GM19025 (cell line): ENCODE data around the gene LMO3.

Experiments used
- ATAC-seq: cut with Tn5 transposase; IDR thresholded peaks from one replicate; pipeline ENCODE4 v1.9.1; 2021; ENCODE audit warnings: mild to moderate bottlenecking, low read depth, moderate library complexity; ENCODE audit not compliant: unreplicated experiment

Gene LMO3

DNA sequence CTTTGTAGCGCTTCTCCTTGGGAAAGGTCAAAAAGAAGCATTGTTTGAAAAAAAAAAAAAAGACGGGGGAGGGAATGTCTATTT is at the start of gene LMO3:
Gene LMO3, minus strand, starts transcription at position 46 of the 84 bp plus-strand sequence. CDS start 5,302 bp downstream, outside the sequence.
- no peak for ATAC-seq

DNA sequence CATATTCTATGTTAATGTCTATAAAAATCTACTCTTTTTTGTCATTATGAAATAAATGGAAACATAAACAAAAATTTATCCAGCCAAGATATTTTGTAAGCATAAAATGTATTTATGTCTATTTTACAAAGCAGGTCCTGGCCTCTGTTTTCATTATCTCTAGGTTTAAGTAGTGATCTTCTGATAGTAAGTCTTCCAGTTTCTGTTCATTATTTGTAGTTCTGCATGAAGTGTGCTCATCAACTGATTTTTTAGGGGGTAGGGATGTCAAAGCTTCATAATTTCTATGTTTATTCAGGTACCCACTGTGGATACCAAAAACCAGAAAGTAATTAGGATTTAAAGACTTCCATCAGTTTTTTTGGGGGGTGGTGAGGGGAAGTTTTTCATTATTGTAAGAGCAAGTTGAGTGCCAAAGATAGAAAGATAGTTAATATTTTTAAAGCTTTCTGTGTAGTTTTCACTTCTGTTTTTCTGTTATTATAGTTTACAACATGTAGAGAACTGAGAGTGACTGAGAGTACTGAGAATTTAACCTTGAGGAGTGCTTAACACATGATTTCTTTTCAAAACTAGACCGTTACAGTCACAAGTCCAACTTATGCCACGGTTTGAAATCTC is 30.6 kb upstream of the LMO3 start:
- ATAC-seq: peak; percentile 88

DNA sequence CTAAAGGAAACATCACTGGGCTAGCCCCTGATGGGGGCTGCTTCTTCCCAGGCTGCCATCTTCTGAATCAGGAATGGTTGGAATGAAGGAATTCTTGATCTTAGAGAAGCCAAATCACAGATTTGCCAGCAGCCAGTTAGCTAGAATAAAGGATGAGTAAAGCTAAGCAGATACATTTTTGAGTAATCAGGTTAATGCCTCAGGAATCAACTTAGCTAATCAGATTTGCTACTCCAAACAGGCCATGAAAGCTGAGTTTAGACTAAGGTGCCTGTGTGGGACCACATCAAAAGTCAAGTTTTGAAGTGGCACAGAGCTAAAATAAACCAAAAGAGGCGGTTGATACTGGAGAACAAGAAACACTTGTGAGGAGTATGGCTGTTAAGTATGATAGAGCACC is 28.8 kb upstream of the LMO3 start:
- ATAC-seq: no peak

DNA sequence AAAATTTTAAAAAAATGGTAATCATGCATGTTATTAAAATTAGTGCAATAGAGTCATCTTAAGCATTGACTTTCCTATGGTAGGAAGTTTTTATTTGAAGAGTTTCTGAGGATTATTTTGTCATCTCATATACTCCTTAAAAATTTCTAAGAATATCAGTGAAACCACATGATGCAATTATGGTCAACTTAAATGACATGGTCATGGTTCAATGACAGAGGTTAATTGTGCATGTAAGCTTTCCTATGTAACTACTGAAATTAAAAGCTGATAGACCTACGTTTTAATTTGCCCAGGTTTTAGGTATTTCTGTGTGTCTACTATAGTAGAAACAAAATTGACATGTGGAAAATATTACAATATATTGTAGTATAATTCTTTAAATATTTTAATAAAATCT is 21.0 kb upstream of the LMO3 start:
- no peak for ATAC-seq

DNA sequence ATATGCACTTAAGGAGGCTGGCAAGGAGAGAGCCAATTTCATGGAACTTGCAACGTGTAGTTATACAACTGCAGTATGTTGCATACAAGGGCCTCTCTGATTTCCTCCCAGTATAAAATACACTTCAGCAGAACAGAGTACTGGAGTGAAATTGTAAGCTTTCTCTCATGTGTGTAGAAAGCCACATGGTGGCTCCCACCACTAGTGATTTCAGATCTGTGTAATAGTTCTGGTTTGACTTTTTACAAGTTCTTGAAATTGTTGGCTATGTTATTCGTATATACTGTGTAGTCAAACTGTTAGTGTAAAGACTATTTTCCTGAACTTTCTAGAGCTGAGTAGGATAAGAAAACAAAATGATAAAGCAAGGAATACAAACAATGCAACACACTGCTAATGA is 16.4 kb upstream of the LMO3 start:
- ATAC-seq: no peak

DNA sequence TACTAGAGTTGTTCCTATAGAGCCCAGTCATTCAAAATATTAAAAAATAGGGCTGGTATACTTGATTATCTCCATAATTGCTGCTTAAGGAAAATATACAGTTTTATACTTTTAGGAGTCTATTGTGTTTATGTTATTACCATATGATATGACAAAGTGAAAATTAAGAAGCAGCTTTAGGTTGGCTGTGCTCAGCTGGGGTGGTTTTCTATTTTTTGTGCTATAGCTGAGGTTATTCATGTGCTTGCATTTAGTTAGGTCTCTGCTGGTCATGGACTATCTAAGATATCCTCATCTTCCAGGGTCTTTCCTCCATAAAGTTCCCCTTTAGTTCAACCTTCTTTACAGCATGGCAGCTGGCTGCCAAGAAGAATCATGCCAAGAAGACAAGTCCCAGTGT is 13.6 kb upstream of the LMO3 start:
- ATAC-seq: no peak

DNA sequence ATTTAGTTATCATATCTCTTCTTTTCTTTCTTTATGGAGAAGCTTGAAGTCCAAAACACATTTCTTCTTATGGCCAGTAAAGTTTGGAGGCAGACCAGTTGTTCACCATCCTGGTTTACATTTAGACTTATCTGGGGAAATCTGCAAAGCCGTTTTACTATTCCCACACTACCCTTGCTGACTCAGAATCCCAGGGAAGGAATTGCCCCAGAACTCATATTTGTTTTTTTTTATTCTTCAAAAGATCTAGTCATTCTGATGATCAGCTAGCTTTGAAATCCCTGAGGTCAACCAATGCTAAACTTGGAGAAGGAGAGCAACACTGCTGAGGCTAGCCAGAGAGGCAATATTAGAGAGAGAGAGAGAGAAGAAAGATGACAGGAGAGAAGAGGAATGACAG is 12.3 kb upstream of the LMO3 start:
- no peak for ATAC-seq

DNA sequence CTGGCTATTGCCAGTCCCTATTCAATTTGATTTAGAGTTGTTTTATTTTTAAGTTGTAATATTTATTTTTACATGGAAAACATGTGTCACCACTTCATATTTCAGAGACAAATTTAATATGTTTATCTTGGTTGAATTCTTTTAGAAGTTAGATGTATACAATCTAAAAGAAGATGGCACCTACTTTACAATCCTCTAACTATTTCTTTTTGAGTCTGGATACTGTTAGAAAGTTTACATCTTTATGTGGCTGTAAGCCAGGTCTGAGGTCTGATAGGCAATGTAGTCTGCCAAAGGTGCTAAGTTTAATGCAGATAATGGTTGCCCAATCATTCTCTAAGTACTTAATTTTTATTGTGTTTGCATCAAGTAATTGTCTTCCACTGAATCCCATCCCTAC is 7.2 kb upstream of the LMO3 start:
- no peak for ATAC-seq

DNA sequence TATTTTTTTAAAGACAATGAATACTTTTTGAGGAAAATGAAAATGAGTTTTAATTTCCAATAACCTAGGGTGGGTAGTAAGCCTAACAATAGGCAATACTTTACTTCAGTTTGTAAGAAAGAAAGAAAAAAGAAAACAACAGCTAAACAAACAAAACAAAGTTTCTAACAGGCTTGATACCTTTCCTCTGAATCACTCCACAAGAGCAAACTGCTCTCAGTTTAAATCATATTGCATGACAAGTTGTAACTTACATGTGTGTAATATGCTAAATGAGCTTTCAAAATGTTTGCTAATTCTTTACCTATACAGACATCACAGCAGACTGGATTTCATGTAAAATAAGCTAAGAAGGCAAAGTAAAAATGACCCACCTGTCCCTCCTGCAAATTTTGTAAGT is 6.7 kb upstream of the LMO3 start:
- ATAC-seq: no peak

DNA sequence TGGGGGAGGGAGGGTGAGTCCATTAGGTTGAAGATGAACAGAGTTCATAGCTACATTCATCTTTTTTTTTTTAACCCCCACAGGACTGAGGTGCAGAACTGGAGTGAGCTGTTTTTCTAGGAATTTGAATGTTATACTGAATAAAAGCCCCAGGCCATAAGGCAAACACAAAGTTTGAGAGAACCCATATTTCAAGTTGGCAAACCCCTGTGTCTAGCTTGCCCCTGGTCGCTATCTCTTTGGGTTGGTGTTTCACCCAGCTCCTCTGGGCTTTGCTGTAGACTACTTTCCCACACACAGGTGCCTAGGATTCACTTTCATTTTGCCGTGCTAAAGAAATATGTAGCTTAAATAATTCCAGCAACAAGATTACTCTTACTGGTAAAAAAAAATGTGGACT is 5.2 kb upstream of the LMO3 start:
- peak; percentile 59 for ATAC-seq

DNA sequence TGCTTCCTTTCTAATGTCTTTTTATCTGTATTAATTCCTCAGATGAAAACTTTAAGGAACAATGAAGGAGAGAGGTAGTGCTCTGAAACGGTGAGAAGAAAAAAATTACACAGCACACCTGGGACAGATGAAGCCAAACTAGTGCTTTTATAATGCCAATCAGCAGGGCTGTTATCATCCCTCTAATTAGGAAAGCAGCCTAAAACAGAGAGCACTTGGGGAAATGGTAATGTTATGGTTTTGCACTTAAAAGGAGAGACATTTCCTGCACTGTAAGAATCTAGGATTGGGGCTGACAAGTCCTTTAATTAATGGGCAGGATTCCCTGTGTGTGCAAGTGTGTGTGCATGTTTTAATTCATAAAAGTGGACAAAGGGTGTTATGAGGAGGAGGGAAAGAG is 4.8 kb upstream of the LMO3 start:
- no peak for ATAC-seq

DNA sequence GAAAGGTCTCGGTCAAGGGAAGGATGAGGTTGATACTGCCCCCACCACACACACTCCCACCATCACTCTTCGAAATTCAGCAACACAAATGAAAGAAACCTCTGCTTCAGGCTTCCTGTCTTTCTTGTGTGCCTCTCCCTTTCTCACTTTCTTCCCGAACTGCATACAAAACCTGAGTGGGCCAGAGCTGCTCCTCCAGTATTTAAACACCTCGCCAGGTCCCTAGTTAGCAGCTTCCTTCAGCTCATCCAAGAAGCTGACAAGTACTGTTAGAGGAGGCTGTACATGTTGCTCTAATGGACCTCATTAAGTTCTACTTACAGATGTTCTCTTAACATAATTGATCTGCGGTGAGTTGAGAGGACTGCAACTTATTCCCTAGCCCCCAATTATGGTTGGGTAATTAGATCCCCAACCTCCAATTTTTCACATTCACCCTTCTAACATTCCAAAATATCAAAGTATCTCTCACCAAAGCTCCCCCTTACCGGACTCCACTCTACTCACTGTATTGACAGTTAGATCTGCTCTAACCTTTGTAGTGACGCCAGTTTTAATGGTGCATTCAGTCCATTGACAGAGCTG is 4.1 kb upstream of the LMO3 start:
- ATAC-seq: no peak

DNA sequence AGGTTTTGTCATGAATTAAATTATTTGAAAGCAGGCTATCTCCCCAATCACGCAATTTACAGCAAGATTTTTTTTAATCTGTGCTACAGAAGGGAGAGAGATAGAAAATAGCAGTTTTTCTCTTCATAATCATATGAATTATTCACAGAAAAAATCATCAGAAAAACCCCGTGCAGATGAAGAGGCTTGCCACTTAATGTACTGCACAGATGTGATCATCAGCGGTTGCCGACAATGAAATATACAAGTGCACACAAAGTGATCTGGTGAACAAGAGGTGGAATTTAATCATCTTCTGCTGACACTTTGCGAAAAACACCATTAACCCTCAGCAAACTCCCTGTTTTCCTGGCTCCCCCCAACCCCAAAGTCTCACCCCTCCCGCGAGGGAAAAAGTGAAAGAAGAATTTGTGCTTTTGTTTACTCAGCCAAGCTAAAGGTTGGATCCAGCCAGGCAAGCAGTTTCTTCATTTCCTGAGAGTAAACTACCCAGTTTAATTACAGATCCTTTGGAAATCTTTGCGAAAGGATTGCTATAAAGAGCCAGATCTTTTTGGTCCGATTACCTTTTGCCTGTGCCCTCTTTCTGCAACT is 3.1 kb upstream of the LMO3 start:
- ATAC-seq: no peak

DNA sequence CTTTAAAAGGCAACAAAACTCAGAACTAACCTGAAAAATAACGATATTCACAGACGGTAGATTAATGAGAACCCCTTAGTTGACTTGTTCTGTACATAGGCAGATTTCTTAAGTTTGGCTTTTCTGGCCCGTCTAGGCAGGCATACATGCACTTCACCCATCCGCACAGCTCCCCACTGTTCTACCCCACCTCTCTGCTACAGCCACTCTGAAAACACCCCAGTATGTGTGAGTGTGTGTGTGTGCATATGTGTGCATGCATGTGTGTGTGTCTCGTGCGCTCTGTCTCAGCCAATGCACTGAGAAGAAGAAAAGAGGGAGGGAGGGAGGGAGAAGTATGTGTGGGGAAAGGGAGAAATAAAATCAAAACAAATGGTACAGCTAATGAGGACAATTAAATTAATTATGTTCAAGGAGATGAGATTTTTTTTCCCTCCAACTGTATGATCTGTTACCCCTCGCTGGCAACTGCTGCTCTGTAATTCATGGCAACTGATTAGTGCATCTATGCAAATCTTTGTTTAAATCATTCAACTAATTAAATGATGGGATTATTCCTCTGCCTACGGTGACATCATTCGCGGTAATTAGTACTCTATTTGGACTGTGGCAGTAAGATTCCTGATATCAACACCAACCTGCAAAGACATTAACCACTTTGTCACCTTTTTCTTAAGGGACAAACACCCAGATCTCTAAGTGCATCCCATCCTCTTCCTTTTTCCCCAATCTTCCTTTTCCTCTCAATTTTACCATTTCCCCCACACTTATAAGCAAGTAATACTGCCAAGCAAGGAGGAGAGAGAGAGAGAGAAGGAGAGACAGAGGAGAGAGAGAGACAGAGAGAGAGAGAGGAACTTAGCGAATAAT is 2.2 kb upstream of the LMO3 start:
- ATAC-seq: no peak

DNA sequence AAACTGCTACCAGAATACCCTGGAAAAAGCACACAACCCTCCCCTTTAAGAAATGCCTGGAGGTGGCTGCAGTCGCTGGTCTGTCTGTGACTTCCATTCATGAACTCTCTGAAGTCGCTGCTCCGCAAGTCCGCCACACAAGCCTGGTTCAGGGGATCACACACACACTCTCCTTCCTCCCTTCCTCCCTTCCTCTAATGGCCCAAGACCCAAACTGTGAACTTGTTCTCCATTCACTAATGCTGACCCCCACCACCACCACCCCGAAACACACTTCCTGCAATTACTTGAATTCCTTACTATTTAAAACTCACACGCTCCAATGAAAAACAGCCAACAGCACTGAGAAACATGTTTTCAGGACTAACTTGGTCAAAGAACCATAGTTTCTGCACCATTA is 1.0 kb upstream of the LMO3 start:
- ATAC-seq: no peak

DNA sequence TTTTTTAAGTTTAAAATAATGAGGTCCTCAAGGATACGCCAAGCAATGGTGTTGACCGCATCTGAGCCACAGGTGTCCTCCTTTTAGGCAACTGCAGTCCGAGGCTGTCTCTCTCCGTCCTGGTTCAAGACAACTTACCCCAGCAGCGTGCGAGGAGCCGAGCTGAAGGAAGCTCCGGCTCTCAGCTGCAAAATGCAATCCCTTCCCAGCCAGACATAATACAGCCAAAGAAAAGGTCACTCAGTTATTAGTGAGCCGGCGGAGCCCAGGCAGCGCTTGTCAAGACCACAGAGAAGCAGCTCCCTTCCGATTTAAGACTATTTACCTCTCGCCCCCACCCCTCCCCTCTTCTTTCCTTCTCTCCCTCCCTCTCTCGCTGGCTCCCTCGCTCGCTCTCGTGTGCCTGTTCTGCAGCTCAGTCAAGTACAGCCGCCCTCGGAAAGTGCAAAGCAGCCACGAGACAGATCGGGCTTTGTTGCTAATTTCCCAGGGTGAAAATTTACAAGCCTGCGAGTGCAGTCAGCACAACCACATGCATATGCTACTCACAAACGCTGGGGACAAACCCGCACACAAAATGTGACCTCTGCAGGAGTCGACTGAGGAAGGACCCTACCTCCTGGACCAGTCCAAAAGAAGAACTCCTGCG is 363 bp upstream of the LMO3 start:
- peak; percentile 45 for ATAC-seq

DNA sequence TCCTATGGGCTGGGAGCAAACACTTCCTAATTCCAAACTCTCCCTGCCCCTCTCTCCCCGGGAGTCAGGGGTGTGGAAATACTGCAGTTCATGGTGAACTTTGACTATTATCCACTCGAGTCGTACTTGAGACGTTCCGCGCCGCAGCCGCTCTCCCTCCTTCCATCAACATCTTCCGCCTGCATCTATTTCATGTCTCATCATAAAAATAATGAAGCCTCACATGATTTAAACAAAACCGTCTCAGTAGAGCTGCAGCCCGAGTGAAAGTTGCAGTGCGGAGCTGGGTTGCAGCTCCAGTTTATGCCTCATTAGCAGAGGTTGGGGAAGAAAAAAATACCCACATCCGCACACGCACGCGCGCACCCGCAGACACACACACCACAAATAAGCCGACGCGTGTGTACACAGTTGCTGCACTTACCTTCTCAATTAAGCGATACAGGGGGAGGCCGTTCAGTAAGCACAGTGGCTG is 283 bp downstream of the LMO3 start:
- no peak for ATAC-seq

DNA sequence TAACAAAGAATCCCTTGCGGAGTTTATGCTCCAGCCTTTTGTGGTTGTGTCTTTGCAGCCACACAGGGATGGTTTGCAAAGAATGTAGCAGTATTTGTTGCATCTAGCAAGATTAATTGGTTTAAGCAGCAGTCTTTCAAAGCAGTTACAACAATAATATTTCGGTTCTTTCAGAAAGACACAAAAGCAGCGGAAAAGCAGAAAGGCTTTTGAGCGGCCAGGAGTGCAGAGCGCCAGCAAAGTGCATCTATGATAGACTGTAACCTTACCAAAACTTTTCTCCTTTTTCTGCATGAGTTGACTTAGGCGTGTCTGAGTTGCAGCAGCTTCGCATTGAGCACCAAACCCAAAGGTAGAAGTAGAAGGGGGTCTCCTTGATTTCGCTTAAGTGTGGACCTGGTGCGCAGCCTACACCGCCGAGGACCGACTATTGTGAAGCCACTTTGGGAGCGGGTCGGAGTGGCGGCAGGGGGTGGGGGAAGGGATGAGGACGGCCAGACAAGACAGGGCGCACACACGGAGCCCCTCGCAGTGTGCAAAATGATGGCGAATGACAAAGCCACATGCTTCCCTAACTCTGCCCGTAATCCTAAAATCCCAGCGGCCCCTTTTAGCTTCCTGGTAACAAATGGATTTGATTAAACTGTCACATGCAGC is 1.2 kb downstream of the LMO3 start:
- no peak for ATAC-seq

DNA sequence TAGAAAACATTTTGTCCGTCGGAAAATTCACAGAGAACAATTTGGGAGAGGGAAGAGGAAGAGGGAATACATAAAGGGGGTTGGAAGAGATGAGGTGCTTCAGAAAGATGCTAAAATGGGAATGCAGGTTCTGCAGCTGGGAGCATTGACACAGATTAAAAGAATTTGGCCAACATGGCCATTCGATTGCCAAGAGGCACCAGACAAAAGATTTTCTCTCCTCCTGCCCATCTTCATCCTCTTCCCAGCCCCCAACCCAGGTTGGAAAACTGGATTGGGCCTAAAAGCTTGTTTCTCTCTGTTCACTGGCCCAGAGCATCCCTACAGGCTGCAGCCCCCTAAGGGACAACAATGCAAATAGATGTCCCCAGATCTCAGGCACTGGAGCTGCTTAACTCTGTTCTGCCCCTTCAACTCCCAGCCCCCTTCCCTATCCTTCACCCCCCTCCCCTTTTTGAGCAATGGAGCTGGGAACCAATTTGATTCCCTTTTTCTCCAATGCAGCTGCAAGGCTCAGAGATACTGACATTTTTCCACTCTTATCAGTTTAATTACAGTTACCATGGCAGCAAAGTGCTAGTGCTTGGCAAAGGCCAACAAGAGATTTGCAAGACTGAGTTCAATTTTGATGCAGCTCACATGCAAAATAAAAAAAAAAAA is 1.9 kb downstream of the LMO3 start:
- no peak for ATAC-seq

DNA sequence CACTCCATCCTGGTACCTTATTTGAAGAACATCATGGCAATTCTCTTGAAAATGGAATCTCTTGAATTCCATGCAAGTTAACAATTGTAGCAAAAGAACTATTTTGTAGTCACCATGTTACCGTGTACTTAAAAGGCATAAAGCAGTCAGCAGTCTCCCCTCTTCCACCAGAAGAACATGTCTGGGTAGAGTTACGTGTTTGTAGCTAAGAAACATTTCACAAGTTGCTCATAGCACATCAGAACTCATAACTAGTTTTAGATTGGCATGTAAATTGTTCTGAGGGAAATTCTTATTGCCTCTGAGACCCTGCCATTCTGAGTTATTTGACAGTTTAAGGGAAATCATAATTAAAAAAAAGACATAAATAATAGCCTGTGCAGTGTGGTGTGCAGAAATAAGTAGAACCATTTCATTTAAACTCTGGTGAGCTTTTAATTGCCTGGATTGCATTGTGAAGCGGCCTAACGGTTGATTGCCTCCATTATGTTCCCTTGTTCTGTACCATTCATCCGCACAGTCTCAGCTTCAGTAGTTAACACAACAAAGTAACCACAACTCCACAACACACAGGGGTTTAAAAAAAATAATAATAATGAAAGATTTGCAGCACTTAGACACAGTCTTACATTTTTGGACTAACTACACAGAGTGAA is 2.6 kb downstream of the LMO3 start:
- no peak for ATAC-seq
